CD8-positive, alpha-beta memory T cell (primary cell): ENCODE measurements around the gene UQCC2. TPM values are rescaled to one million over a fixed set of nuclear protein-coding genes. Genes with fewer than 3 reads are reported as not detected.

Source experiments
- CTCF ChIA-PET: fragments of 350-600 bp; sonication (Branson Sonifier 250); formaldehyde crosslinking; loops from one replicate; lab custom pipeline; 2021; ENCODE audit warnings: antibody characterized with exemption; lab: Charles Lee
- POLR2A ChIA-PET: fragments of 350-600 bp; sonication (Branson Sonifier 250); formaldehyde crosslinking; loops from one replicate; lab custom pipeline; 2021; ENCODE audit warnings: antibody characterized with exemption; lab: Charles Lee
- DNase-seq, 5 donors: peaks; one replicate each; pipeline versions ENCODE4 v3.0.0 to v3.0.0-alpha.2; 2020 to 2022; ENCODE audit warnings: mixed read lengths in 1 of 5
- H3K27ac ChIP-seq: one replicate; pipeline ENCODE4 v1.7.0; 2013; ENCODE audit warnings: low read depth, mild to moderate bottlenecking, low read length, moderate library complexity
- H3K27me3 ChIP-seq: 2 replicates; pipeline ENCODE4 v1.7.0; 2013; ENCODE audit warnings: low read length, mild to moderate bottlenecking; ENCODE audit not compliant: insufficient read depth, poor library complexity, severe bottlenecking
- H3K36me3 ChIP-seq: 2 replicates; pipeline ENCODE4 v1.7.0; 2013; ENCODE audit warnings: mild to moderate bottlenecking, low read length, moderate library complexity; ENCODE audit not compliant: insufficient read depth
- H3K4me1 ChIP-seq: 2 replicates; pipeline ENCODE4 v1.7.0; 2013; ENCODE audit warnings: mild to moderate bottlenecking, low read length, moderate library complexity; ENCODE audit not compliant: insufficient read depth
- H3K4me3 ChIP-seq: 2 replicates; pipeline ENCODE4 v1.7.0; 2013; ENCODE audit warnings: mild to moderate bottlenecking, low read length
- H3K9me3 ChIP-seq: 2 replicates; pipeline ENCODE4 v1.7.0; 2013; ENCODE audit warnings: mild to moderate bottlenecking, low read length
- H3K27ac Mint-ChIP-seq, 8 donors: one replicate each; pipeline ENCODE4 v1.8.0; 2020 to 2021; ENCODE audit warnings: mixed read lengths in 8 of 8, mild to moderate bottlenecking in 6 of 8, inconsistent platforms in 3 of 8, moderate library complexity in 3 of 8
- H3K27me3 Mint-ChIP-seq, 2 donors: one replicate each; pipeline ENCODE4 v1.8.0; 2020 to 2021; ENCODE audit warnings: mixed read lengths in 2 of 2, mild to moderate bottlenecking in 1 of 2, moderate library complexity in 1 of 2
- H3K36me3 Mint-ChIP-seq, 3 donors: one replicate each; pipeline ENCODE4 v1.8.0; 2020 to 2021; ENCODE audit warnings: mixed read lengths in 3 of 3, inconsistent platforms in 1 of 3, mild to moderate bottlenecking in 1 of 3
- H3K4me1 Mint-ChIP-seq, 3 donors: one replicate each; pipeline ENCODE4 v1.8.0; 2020 to 2021; ENCODE audit warnings: mixed read lengths in 3 of 3, inconsistent platforms in 1 of 3, mild to moderate bottlenecking in 1 of 3
- H3K4me3 Mint-ChIP-seq, 7 donors: one replicate each; pipeline ENCODE4 v1.8.0; 2020 to 2021; ENCODE audit warnings: mixed read lengths in 7 of 7, mild to moderate bottlenecking in 6 of 7, moderate library complexity in 4 of 7, inconsistent platforms in 2 of 7
- H3K9me3 Mint-ChIP-seq, 5 donors: one replicate each; pipeline ENCODE4 v1.8.0; 2020 to 2022; ENCODE audit warnings: mixed read lengths in 5 of 5, mild to moderate bottlenecking in 3 of 5, moderate library complexity in 2 of 5, inconsistent platforms in 1 of 5
- polyA plus RNA-seq: library from polyadenylated mRNA; unstranded; fragments of 300-500 nt; fragmentation: Illumina TruSeq; gene quantifications from one replicate; pipeline ENCODE4 v1.2.3, GENCODE V29; 2021
- total RNA-seq, 2 experiments: library from RNA; stranded (reverse); gene quantifications; one replicate each; pipeline ENCODE4 v1.2.3, GENCODE V29; 2021

The UQCC2 gene
- total and polyA plus RNA-seq, 3 experiments from 2014 or later, result 46.7 to 157 (median 150) TPM

DNA sequence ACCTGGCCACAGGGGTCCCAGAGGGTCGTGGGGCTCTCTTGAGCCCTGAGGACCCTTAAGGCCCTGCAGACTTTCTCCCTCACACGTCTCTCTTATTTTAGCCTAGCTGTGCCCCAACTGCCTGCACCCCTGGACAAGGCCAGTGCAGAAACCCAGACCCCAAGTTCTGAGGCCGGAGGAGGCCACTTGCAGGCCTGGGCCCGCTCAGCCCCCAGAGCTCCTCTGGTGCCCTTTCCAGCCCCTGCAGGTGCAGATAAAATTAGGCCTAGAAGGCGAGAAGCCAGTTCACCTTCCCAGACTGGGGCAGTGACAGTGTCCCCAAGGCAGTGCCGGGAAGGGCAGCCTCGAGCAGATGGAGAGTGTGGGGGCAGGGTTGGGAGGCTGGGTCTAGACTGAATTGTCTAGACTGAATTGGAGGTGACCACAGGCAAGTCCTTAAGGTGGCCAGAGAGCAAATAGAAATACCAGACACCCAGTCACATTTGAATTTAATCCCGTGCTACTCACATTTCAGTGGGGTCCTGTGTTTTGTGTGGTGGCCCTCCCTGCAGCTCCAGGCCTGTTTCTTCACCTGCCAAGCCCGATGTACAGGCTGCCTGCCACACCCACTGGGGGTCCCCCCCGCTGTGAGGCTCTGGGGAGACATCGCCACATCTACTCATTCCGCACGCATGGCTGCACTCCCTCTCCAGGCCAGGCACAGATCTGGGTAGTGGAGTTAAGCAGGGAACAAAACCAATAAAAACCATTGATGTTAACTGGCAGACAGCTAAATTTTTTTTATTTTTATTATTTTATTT is 43.8 kb upstream of the UQCC2 start:
- no peaks in the 10 kb centered on the region for H3K9me3 Mint-ChIP-seq
- ChIA-PET CTCF (interaction anchor here (1.1 kb wide), 1 partner anchor 16 kb away, joined by 3 read pairs; no protein-coding TSS in a partner anchor), POLR2A (no interaction called here)
- no peak for DNase-seq
- H3K9me3 ChIP-seq, result no peaks in the 10 kb centered on the region
- H3K4me3 ChIP-seq, result no peak overlapping the region
- no peaks in the 10 kb centered on the region for H3K4me1 Mint-ChIP-seq
- H3K27ac Mint-ChIP-seq, result no peak overlapping the region
- H3K4me3 Mint-ChIP-seq, result no peak overlapping the region
- H3K36me3 Mint-ChIP-seq, result no peaks in the 10 kb centered on the region
- no peak overlapping the region for H3K27ac ChIP-seq
- H3K27me3 ChIP-seq, result no peaks in the 10 kb centered on the region
- no peaks in the 10 kb centered on the region for H3K4me1 ChIP-seq
- H3K27me3 Mint-ChIP-seq, result peaks cover 4 to 9% of the 10 kb centered on the region in 2 donors
- H3K36me3 ChIP-seq, result no peaks in the 10 kb centered on the region

GRCh38 chr6:33754222-33754621 is 42.7 kb upstream of the UQCC2 start:
- H3K4me3 ChIP-seq, result no peak overlapping the region
- Mint-ChIP-seq H3K9me3 (no peaks in the 10 kb centered on the region), H3K36me3 (no peaks in the 10 kb centered on the region), H3K4me3 (no peak overlapping the region), H3K27me3 (peaks cover 5 to 9% of the 10 kb centered on the region in 2 donors), H3K27ac (no peak overlapping the region), H3K4me1 (no peaks in the 10 kb centered on the region)
- DNase-seq, result no peak
- H3K36me3 ChIP-seq, result no peaks in the 10 kb centered on the region
- ChIA-PET POLR2A (no interaction called here), CTCF (no interaction called here)
- H3K27ac ChIP-seq, result no peak overlapping the region
- no peaks in the 10 kb centered on the region for H3K4me1 ChIP-seq
- H3K9me3 ChIP-seq, result no peaks in the 10 kb centered on the region
- no peaks in the 10 kb centered on the region for H3K27me3 ChIP-seq

DNA sequence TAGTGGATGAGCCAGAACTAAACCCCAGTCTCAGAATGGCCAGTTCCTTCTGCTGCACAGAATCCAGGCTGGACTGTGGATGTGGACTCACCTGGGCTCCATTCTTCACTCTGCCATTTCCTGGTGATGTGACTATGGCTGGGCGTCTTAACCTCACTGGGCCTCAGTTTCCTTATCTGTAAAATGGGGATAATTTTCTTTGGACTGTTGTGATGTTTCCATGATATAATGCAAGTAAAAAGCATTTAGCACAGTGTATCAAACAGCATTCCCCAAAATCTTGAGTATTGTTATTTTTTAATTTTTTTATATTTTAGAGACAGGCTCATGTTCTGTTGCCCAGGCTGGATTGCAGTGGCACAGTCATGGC is 41.1 kb upstream of the UQCC2 start:
- Histone ChIP-seq H3K4me1 (no peaks in the 10 kb centered on the region), H3K27me3 (peaks cover 4% of the 10 kb centered on the region), H3K36me3 (no peaks in the 10 kb centered on the region), H3K4me3 (no peak overlapping the region), H3K9me3 (no peaks in the 10 kb centered on the region), H3K27ac (no peak overlapping the region)
- Mint-ChIP-seq H3K4me1 (no peaks in the 10 kb centered on the region), H3K36me3 (no peaks in the 10 kb centered on the region), H3K4me3 (no peak overlapping the region), H3K27me3 (peaks cover 8 to 12% of the 10 kb centered on the region in 2 donors), H3K27ac (no peak overlapping the region), H3K9me3 (no peaks in the 10 kb centered on the region)
- ChIA-PET POLR2A (no interaction called here), CTCF (no interaction called here)
- DNase-seq, result no peak

DNA sequence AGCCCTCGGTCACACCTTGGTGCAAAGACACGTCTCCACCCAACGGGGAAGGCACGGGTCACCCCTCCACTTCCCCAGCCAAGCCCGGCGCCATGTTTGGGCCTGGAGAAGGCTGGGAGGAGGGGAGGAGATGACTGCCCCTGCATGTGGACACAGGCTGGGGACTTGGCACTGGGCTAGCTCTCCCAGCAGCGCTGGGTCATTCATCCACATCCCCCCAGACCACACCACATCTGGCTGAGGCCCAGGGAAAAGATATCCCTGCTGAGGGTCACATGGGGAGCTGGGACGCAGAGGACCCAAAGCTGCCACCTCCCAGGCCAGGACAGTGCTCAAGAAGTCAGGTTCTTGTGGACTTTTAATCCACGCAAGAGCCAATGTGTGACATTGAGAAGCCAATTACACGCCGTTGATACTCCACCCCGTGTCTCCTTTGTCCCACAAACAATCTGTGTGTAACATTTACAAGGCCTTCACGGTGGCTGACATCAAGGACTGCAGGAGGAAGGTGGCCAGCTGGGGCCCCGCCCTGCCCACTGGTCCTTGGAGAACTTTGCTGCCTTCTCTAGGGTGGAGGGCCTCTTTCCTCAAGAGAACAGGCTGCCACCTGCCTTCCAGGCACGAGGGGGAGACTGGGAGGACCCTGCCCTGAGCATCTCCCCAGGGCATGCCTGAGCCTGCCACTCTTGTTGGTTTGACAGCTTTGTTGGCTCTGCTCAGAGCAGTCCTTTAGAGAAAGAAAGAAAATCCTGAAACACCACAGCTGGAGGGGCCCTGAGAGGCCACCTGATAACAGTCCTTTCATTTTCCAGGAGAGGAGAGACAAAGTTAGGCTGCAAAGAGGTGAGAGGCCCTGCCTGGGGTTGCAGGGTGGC is 40.5 kb upstream of the UQCC2 start:
- no peak for DNase-seq
- H3K9me3 Mint-ChIP-seq, result no peaks in the 10 kb centered on the region
- Histone ChIP-seq H3K4me1 (no peaks in the 10 kb centered on the region), H3K27me3 (peaks cover 4% of the 10 kb centered on the region), H3K27ac (no peak overlapping the region), H3K4me3 (no peak overlapping the region), H3K36me3 (no peaks in the 10 kb centered on the region), H3K9me3 (no peaks in the 10 kb centered on the region)
- H3K27me3 Mint-ChIP-seq, result peaks cover 7 to 9% of the 10 kb centered on the region in 2 donors
- no peak overlapping the region for H3K27ac Mint-ChIP-seq
- POLR2A ChIA-PET, result no interaction called here
- H3K36me3 Mint-ChIP-seq, result no peaks in the 10 kb centered on the region
- no peaks in the 10 kb centered on the region for H3K4me1 Mint-ChIP-seq
- no peak overlapping the region for H3K4me3 Mint-ChIP-seq
- CTCF ChIA-PET, result interaction anchor here (1.2 kb wide), 1 partner anchor 20 kb away, joined by 3 read pairs; no protein-coding TSS in a partner anchor

DNA sequence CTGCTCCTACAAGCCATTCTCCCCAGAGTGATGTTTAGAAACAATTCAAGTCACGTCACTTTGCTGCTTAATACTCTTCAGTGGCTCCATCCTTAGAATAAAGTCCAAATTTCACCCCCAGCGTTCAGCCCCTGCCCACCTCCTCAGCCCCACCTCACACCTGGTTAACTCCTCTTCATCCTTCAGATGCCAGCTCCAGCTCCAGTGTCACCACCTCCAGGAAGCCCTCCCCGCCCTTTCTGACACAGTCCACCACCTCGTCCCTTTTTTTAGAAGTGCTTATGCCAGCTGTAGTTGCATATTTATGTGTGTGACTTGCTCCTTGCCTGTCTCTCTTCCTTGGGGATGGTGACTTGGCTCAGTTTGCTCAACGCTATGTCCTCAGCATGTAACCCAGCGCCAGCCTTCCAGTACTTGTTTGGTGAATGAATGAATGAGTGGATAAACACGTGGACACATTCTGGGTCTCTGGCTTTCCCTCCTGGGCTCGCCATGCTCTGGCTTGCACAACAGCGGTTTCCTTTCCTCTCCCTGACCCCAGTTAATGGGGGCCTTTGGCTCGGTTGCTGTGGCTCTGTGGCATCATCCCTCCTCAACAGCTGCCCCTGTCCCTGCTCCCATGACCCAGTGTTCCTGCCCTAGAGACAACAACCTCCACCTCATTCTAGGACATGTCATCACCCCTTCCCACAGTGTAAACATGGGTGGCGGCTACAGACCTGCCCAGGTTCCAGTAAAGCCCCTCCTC is 38.9 kb upstream of the UQCC2 start:
- CTCF ChIA-PET, result no interaction called here
- no peak overlapping the region for H3K27ac ChIP-seq

DNA sequence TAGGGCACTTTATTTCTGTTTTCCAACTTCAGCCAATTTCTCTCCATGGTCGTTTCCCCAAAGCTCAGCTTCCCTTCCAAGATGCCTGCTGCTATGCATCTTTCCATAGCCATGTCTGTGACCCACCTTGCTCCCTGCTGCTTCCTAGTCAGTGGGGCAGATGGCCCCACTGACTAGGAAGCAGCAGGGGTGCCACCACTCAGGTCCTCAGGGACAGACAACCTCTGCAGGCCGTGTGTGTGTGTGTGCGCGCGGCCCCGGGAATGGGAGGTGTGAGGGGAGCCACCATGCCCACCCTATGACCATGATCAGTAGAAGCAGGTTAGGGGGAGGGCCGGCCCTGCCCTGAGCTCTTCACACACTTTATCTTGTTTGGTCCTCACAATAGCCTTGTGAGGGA is 37.9 kb upstream of the UQCC2 start:
- Histone ChIP-seq H3K4me1 (no peaks in the 10 kb centered on the region), H3K27me3 (peaks cover 4% of the 10 kb centered on the region), H3K27ac (no peak overlapping the region), H3K9me3 (no peaks in the 10 kb centered on the region), H3K36me3 (no peaks in the 10 kb centered on the region), H3K4me3 (no peak overlapping the region)
- CTCF ChIA-PET, result no interaction called here
- H3K4me1 Mint-ChIP-seq, result peaks cover under 1% of the 10 kb centered on the region in 3 donors
- DNase-seq, result no peak
- no peaks in the 10 kb centered on the region for H3K9me3 Mint-ChIP-seq
- peaks cover 8 to 12% of the 10 kb centered on the region in 2 donors for H3K27me3 Mint-ChIP-seq
- no peaks in the 10 kb centered on the region for H3K36me3 Mint-ChIP-seq
- POLR2A ChIA-PET, result no interaction called here
- no peak overlapping the region for H3K27ac Mint-ChIP-seq
- no peak overlapping the region for H3K4me3 Mint-ChIP-seq

More for the DNA sequence above, 38.9 kb upstream of the UQCC2 start:
- no peak for DNase-seq
- Mint-ChIP-seq H3K27me3 (peaks cover 7 to 12% of the 10 kb centered on the region in 2 donors), H3K36me3 (no peaks in the 10 kb centered on the region), H3K4me3 (no peak overlapping the region), H3K27ac (peak overlapping the region in 1 of 8 donors; percentile 86), H3K9me3 (no peaks in the 10 kb centered on the region), H3K4me1 (no peaks in the 10 kb centered on the region)
- Histone ChIP-seq H3K36me3 (no peaks in the 10 kb centered on the region), H3K9me3 (no peaks in the 10 kb centered on the region), H3K27me3 (peaks cover 4% of the 10 kb centered on the region), H3K4me3 (no peak overlapping the region), H3K4me1 (no peaks in the 10 kb centered on the region)
- POLR2A ChIA-PET, result no interaction called here

GRCh38 chr6:33748841-33749240 is 37.3 kb upstream of the UQCC2 start:
- POLR2A ChIA-PET, result no interaction called here
- Mint-ChIP-seq H3K9me3 (no peaks in the 10 kb centered on the region), H3K4me1 (peaks cover 4 to 5% (median 5%) of the 10 kb centered on the region in 3 donors), H3K27ac (no peak overlapping the region), H3K4me3 (no peak overlapping the region), H3K27me3 (peaks cover 12% of the 10 kb centered on the region in 2 donors), H3K36me3 (no peaks in the 10 kb centered on the region)
- no peaks in the 10 kb centered on the region for H3K36me3 ChIP-seq
- peaks cover 4% of the 10 kb centered on the region for H3K27me3 ChIP-seq
- no peak overlapping the region for H3K27ac ChIP-seq
- H3K4me1 ChIP-seq, result no peaks in the 10 kb centered on the region
- H3K4me3 ChIP-seq, result no peak overlapping the region
- H3K9me3 ChIP-seq, result no peaks in the 10 kb centered on the region
- DNase-seq, result no peak
- CTCF ChIA-PET, result interaction anchor here (0.7 kb wide), 1 partner anchor 163 kb away, joined by 5 read pairs; no protein-coding TSS in a partner anchor
